Activated T-cell treated with anti-CD3 and anti-CD28 coated beads, Interleukin-2, amount 50 U/mL, for 1 hour (primary cell): ENCODE data around the gene MFSD11.
A peak's percentile ranks its signal among the peaks of the same experiment; 100 is the strongest.
"Not testable (repeated sequence)": the region's sequence is repeated elsewhere in the genome, so short reads cannot be mapped to it uniquely, and the experiment has no call there.

Experiments used
- DNase-seq: peaks from one replicate; pipeline ENCODE4 v3.0.0-alpha.2; 2020

MFSD11 gene

DNA sequence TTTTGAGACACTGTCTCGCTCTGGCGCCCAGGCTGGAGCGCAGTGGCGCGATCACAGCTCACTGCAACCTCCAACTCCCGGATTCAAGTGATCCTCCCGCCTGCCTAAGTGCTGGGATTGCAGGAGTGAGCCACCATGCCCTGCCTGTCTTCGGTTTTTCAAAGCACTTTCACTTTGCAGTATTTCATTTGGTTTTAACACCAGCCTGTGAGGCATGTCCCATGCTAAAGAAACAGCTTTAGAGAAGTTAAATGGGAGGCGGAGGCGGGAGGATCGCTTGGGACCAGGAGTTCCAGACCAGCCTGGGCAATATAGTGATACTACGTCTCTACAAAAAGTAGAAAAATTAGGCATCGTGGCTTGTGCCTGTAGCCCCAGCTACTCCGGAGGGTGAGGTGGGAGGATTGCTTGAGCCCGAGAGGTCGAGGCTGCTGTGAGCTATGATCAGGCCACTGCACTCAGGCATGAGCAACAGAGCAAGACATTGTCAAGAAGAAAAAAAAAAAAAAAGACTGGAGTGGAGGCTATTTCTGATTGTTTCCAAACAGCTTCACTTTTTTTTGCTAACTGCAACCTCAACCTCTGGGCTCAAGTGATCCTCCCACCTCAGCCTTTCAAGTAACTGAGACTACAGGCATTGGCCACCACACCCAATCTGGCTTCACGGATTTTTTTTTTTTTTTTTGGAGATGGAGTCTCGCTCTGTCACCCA lies 10.0 kb upstream of the MFSD11 start:
- DNase-seq, result no peak

DNA sequence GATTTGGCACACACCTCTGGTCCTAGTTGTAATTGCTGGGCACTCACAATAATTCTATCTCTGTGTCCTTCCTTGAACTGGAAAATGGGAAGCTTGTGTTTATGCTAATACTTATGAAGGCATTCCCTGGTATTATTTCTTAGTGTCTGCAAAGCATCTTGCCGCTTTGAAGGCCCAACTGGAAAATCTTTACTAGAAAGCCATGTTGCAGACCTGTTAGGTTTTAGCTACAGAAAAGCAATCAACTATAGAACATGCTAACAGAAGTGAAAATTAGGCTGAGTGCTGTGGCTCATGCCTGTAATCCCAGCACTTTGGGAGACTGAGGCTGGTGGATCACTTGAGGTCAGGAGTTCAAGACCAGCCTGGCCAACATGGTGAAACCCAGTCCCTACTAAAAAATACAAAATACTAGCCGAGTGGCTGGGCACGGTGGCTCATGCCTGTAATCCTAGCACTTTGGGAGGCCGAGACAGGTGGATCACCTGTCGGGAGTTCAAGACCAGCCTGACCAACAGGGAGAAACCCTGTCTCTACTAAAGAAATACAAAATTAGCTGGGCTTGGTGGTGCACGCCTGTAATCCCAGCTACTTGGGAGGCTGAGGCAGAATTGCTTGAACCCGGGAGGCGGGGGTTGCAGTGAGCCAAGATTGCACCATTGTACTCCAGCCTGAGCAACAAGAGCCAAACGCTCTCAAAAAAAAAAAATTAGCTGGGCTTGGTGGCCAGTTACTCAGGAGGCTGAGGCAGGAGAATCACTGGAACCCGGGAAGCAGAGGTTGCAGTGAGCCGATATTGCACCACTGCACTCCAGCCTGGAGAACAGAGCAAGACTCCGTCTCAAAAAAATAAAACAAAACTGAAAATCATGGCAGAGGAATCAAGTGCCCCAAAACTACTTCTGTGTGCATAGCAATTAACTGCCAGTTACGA lies 5.9 kb upstream of the MFSD11 start:
- not testable (repeated sequence) for DNase-seq

DNA sequence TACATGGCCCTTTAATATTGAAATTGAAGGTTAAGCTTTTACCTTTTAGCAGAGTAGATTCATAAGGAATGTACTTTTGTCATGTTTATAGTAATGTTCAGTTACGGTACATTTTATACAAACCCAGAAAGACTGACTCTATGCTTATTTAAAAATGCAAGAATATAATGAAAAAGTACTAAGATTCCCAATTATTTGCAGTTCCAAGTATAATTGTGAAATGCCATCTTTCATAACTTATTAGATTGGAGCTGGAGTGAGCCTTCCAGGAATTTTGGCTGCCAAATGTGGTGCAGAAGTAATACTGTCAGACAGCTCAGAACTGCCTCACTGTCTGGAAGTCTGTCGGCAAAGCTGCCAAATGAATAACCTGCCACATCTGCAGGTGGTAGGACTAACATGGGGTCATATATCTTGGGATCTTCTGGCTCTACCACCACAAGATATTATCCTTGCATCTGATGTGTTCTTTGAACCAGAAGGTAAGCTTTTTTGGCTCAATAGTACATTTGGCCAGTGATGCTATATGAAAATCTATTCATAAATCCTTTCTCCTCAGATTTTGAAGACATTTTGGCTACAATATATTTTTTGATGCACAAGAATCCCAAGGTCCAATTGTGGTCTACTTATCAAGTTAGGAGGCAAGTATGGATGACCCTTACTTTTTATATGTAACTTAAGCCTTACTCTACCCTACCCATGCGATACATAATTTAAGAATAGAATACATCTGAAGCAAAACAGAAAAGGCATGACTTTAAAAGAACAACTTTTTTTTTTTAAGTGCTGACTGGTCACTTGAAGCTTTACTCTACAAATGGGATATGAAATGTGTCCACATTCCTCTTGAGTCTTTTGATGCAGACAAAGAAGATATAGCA lies 4.9 kb upstream of the MFSD11 start:
- no peak for DNase-seq

DNA sequence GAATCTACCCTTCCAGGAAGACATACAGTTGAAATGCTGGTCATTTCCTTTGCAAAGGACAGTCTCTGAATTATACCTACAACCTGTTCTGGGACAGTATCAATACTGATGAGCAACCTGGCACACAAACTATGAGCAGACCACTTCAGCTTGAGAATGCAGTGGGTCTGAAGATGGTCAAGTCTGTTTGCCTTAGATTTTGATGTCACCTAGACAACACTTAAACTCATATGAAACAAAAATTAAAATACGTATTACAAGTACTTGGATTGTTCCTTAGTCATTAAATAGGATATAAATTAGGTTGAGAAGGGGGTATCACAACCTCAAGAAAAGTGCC lies 4.3 kb upstream of the MFSD11 start:
- DNase-seq, result no peak

DNA sequence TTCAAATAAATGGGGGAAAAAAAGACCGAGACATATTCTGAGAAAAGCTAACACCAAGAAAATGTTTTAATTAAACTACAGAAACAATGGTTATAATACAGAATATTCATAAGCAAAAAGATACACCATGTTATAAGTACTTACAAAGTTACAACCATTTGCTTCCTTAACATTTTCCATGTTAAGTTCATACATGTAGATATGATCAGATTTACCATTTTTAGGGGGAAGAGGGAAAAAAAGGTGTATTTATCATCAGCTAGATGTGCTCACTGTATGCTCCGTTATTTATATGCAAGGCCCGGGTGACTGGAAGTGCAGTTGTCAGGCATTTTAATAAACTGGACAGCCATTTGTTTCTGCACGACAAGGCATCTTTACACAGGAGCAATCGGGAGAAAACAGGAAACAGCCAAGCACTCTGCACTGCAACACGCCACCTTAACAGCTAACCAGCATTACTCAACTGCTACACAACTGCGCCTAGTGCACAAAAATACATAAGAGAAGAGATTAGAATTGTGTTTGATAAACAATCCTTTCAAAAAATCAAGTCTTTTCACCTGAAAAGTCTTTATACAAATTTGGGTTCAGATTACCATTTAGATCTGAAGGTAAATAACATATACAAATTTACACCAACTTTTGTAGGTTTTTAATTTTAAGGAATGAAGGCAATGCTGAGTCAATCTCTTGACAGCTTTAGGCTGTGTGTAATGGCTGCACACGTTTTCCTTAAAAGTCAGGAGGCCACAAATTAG lies 3.7 kb upstream of the MFSD11 start:
- DNase-seq, result no peak

DNA sequence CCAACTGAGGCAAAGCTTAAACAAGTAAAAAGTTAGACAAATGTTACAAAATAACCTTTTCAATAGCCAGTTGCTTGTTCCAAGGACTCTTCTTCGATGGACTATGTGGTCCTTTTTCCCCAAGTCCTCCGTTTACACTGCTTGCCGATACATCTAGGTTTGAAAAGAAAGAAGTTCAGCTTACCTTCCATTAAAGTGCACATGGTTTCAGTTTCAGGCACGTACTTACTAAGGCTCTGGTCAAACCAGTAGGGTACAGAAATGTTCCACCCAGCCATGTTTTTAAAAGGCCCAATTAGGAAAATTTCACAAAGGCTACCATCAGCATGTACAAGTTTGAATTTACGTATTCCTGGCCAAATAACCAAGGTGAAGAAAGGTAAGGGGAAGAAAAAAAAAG lies 2.9 kb upstream of the MFSD11 start:
- DNase-seq, result no peak

DNA sequence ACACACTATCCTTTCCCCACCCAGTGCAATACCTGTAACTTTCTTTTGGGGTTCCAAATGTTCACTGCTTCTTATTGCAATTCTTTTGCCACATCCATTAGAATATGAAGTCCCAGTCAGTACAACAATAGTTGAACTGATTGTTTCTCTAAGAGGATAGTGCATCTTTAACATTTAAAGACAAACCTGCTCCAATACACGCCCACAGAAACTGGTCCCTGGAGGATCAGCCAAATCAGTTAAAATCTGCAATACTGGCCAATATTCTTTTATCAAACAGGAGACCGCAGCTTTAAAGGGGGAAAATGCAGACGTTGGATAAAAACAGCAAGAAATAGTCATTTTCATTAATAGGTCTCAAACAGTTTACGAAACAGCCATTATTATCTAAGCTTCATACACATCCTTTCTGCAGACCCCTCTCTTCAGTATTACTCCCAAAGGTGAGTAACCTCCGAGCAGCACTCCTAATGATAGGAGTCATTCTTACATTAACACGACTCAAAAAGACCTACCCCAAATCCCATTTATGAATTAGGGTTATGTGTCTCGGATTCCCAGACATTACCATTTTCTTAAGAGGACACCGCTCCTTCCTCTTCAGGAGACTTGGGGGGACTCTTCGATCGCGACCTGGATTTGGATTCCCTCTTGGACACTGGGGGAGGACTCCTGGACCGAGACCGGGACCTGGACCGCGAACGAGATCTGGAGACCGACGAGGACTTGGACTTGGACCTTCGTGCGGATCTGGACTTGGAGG lies 2.2 kb upstream of the MFSD11 start:
- DNase-seq, result no peak

DNA sequence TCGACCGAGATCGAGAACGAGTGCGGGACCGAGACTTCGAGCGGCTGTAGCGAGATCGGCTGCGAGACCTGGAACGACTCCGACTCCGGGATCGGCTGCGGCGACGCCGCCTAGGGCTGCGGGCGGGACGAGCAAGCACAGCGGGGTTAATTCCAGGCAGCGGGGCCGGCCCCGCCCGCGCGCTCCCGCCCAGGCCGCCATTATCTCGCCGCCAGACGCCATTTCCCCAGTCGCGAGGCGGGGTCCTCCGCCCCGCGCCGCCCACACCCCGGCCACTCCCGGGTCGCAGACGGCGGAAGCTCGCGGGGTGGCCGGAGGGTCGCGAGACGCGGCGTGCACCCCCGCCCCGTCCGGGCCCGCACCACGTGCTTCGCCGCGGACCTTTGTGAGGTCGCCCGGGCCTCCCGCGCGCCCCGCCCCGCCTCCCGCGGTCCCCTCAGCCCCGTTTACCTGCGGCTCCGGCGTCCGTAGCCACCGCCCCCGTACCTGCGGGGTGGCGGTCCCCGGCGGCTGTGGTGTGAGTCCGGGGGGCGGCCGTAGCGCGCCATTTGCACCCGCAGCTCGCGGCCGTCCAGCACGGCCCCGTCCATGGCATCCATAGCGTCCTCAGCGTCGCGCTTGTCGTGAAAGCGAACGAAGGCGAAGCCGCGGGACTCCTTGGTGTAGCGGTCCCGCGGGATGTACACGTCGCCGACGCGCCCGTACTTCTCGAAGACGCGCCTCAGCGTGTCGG lies 1.4 kb upstream of the MFSD11 start:
- DNase-seq, result peak; percentile 77

DNA sequence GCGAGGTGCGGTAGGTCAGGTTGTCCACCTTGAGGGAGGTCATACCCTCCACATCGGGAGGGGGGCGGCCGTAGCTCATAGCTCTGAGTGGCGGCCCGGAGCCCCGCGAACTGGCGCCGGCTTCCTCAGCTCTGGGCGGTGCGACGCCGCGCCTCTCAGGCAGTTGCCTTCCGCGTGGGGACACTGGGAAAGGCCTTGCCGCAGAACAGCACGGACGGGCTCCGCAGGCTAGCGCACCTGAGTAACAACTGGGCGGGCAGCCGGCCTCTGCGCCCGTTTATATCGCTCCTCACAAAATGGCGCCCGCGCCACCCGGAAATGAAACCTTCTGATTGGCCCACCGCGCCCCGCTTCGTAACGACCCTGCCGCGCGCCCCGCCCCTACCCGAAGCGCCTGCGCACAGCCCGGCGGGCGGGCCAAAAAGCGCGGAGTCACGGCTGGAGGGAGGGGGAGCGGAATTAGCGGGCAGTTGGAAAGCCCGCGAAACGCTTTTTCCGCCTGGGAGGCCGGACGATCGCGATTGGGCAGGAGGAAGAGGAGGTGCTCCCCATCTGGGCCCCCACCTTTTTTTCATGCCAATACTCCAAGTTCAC lies 740 bp upstream of the MFSD11 start, which contains the start of gene SRSF2:
SRSF2 (minus strand) TSS at position 250 of the 594 bp plus-strand sequence; CDS start at position 79, 171 bp downstream.
- DNase-seq, result peak; percentile 99

DNA sequence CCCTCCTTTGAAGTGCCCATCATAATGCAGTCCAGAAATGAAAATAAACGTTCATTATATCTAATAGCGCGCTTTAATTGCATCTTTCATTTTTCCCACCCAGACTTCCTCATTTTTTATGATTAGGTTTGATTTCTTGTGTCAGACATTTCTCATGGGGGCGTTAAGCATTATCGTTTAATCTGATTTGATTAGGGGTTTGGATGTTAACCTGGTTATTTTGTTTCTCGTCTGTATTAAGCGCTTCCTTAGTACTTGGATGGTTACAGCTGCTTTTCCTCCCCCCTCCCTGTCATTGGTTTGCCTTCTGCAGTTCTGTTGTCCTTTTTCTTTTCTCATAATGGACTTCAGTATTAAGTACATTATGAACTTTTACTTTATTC lies 540 bp downstream of the MFSD11 start:
- no peak for DNase-seq

DNA sequence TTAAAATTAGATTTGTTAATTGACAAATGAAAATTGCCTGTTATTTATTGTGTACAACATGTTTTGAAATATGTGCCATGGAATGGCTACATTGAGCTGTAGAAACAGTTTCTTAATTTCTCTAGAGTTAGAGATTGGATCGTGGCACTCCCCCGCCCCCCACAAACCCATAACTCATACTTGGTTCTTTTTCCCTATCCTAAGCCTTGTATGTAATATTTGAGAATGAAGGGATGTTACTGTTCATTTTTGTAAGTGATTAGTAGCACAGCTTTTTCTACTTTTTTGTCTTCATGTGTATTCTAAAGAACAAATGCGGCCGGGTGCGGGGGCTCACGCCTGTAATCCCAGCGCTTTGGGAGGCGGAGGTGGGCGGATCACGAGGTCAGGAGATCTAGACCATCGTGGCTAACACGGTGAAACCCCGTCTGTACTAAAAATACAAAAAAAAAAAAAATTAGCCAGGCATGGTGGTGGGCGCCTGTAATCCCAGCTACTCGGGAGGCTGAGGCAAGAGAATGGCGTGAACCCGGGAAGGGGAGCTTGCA lies 1.7 kb downstream of the MFSD11 start:
- DNase-seq, result not testable (repeated sequence)

DNA sequence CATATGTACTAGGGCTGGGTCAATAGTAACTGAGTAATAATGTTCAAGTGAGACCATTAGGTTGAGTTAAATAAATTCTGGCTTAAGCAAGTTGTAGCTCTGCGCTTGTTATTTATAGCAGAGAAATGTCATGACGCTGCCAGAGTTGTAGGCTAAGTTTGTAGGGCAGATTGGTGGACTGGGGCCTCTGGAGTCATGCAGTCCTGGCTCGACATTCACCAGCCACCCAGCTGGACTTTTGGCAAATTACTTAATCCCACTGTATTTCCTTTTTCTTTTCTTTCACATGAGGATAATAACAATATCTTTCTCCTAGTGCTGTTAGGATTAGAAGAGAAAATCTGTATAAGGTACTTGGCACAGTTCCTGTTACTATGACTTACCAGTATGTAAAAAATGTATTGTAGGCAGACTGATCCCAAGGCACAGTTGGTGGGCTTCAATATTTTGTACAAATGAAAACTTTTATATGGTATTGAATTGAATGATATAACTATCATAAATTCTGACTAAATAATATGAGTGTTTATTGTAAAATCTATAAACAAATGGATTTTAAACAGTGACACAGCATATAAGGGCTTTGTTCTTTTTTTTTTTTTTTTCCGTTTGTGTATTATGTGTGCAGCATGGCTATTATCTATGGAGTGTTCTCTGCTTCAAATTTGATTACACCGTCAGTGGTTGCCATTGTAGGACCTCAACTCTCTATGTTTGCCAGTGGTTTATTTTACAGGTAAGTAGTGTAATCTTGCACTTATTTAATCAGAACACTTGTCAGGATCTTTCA lies 2.6 kb downstream of the MFSD11 start:
- DNase-seq, result no peak

DNA sequence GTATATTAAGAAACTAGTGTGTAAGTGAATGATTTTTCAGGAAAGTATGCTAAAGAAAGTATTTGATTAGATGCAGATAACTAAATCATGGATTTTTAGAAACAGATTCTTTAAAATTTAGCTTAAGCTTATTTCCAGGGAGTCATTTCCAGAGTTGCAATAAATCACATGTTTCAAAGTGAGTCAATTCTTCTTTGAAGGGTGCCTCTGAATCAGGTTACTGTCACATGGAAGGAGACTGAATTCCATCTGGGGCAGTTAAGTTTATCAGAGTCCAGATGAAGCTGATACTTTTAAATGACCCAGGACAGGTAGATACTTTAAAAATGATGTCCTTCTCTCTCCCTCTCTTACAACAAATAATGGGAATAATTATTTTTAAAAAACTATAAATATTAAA lies 5.0 kb downstream of the MFSD11 start:
- no peak for DNase-seq

DNA sequence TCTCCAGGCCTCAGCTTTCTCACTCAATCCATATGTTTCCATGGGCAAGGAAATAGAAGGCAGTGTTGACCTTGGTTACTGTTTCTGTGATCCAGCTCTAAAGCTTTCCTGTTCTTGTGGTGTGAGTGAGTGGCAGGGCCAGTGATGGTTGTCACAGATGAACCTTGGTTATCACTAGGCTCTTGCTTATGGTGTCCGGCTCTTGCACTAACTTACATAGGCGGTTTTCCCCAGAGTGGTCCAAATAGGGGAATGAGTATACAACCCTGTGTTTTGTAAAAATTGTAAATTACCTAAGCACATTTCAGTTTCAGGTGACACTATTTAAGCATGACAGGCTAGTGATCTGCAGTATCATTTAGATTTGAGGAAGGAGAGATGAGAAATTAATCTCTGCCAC lies 6.8 kb downstream of the MFSD11 start:
- no peak for DNase-seq

DNA sequence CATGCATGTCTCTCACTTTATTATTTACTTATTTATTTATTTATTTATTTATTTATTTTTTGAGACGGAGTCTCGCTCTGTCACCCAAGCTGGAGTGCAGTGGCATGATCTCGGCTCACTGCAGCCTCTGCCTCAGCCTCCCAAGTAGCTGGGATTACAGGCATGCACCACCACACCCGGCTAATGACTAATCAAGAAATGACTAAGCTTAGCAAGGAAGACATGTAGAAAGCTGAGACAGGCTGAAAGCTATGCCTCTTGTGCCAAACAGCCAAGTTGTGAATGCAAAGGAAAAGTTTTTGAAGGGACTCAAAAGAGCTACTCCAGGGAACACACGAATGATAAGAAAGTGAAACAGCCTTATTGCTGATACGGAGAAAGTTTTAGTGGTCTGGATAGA lies 7.9 kb downstream of the MFSD11 start:
- not testable (repeated sequence) for DNase-seq

DNA sequence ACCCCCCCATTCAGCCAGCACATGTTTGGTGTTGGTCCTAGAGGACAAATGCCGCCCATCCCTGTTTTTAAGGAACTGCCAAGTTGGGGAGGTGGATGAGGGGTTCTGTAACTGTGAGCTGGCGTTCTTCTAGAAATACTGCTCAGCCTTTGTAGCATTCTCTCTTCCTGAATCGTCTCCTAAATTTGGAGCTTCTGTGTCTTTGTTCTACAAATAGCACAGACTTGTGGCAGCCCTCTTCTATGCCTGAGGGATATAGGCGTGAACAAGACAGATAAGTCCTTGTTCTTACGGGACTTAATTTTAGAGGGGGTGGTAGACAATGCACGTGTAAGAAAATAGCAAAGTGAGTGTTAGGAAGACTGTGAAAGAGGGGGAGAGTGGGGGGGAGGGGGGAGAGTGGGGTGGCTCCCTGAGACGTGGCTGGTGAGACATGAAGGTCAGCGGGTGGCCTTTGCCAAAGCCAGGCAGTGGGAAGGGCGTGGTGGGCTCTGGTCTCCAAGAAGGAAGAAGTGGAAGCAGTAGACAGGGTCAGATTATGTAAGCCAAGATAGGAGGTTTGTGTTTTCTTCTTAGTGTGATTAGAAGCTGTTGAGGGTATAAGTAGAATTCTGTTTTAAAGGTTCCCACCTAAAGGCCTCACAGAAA lies 9.9 kb downstream of the MFSD11 start:
- no peak for DNase-seq

DNA sequence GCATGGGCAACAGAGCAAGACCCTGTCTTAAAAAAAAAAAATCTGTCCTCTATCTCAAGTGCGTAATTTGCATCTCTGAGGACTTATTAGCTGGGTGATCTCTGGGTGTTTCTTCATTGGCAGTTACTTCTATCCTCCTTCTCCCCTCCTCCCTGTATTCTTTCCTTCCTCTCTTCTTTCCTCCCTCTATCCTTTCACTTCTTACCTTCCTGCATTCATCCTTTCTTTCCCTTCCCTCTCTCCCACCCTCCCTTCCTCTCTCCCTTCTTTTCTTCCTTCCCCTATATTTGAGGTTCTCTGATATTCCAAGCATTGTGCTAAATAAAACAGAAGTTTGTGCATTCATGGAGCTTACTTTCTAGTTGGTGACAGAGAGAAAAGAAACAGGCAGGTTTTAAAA lies 10.7 kb downstream of the MFSD11 start:
- DNase-seq, result no peak

DNA sequence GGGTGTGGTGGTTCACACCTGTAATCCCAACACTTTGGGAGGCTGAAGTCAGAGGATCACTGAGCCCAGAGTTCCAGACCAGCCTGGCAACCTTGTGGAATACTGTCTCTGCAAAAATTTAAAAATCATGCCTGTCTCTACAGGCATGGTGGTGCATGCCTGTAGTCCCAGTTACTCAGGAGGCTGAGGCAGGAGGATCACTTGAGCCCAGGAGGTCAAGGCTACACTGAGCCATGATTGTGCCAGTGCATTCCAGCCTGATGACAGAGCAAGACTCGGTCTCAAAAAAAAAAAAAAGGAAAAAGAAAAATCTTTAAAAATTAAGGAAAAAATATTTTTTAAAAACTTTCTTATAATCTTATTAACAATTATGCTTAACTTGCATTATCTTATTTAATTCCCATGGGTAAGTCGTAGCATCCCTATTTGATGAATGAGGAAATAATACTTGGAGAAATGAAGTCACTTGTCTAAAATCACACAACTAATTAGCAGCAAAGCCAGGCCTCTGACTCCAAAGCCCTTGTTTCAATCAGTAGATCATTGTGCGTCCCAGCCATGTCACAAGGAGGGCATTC lies 13.6 kb downstream of the MFSD11 start:
- no peak for DNase-seq
